H1 (cell line): ENCODE data around the gene SLC39A6.

Experiments
- BRCA1 ChIP-seq: IDR thresholded peaks from 2 replicates; pipeline ENCODE4 v1.6.1; 2012; ENCODE audit warnings: low read depth, low read length, improper control_type of control experiment
- CTCF ChIP-seq, 3 experiments: IDR thresholded peaks; 1 replicate in 2 of 3; 2 replicates in 1 of 3; pipeline versions ENCODE4 v1.5.1 to v1.6.1; 2011; ENCODE audit warnings: low read length in 3 of 3, mild to moderate bottlenecking in 3 of 3, inconsistent platforms in 2 of 3, low read depth in 1 of 3, moderate library complexity in 1 of 3; ENCODE audit not compliant: insufficient read depth in 1 of 3; ENCODE audit errors: control extremely low read depth in 1 of 3
- EP300 ChIP-seq, 2 experiments: IDR thresholded peaks; 1 replicate in 1 of 2; 2 replicates in 1 of 2; pipeline ENCODE4 v1.6.1; 2011 to 2012; ENCODE audit warnings: low read depth in 2 of 2, low read length in 2 of 2, mild to moderate bottlenecking in 2 of 2, borderline replicate concordance in 1 of 2, inconsistent platforms in 1 of 2, moderate library complexity in 1 of 2
- NRF1 ChIP-seq: IDR thresholded peaks from 2 replicates; pipeline ENCODE4 v1.6.1; 2011; ENCODE audit warnings: mild to moderate bottlenecking, low read depth, low read length, improper control_type of control experiment
- POLR2A ChIP-seq, 2 experiments: IDR thresholded peaks; 1 replicate in 1 of 2; 2 replicates in 1 of 2; pipeline ENCODE4 v1.6.1; 2011; ENCODE audit warnings: low read depth in 2 of 2, low read length in 2 of 2, mild to moderate bottlenecking in 2 of 2; ENCODE audit errors: control extremely low read depth in 1 of 2
- POLR2AphosphoS5 ChIP-seq: IDR thresholded peaks from 2 replicates; pipeline ENCODE4 v1.6.1; 2011; ENCODE audit warnings: low read depth, low read length
- SRF ChIP-seq: IDR thresholded peaks from 2 replicates; pipeline ENCODE4 v1.6.1; 2011; ENCODE audit warnings: mild to moderate bottlenecking, low read depth, low read length, moderate library complexity
- TAF1 ChIP-seq: IDR thresholded peaks from 2 replicates; pipeline ENCODE4 v1.6.1; 2011; ENCODE audit warnings: mild to moderate bottlenecking, low read depth, low read length

- TF ChIP-seq BRCA1 (no peak), TAF1 (no peak), SRF (no peak), POLR2AphosphoS5 (no peak), NRF1 (no peak), CTCF (IDR thresholded peaks at IDR 0.05; ENCODE audit: control extremely low read depth in 1 of 3, insufficient read depth in 1 of 3, low read depth in 1 of 3, low read length in 3 of 3) (no peak), POLR2A (IDR thresholded peaks at IDR 0.05; ENCODE audit: control extremely low read depth in 1 of 2, low read depth in 2 of 2, low read length in 2 of 2) (no peak), EP300 (IDR thresholded peaks at IDR 0.05; ENCODE audit: borderline replicate concordance in 1 of 2, low read depth in 2 of 2, low read length in 2 of 2) (no peak)
Measured at GRCh38 chr18:36131692-36132483, 2.7 kb upstream of the SLC39A6 start.
